ENCODE measurements around the gene GOLGB1. TPM values are rescaled to one million over a fixed set of nuclear protein-coding genes. Genes with fewer than 3 reads are reported as not detected.

The GOLGB1 gene
- total RNA-seq, 2 experiments from 2014 or later = 11.5 to 30.3 TPM

GRCh38 chr3:121648219-121648958 lies 101.2 kb downstream of the GOLGB1 start:
- H3K4me1 ChIP-seq (ENCODE audit: insufficient read depth, low read length, poor library complexity, severe bottlenecking) = no peaks in the 10 kb centered on the region
- TF ChIP-seq EZH2phosphoT487 (IDR thresholded peaks at IDR 0.05; ENCODE audit: borderline replicate concordance, low read depth, low read length) = no peak
- TF ChIP-seq, protein P1, sequence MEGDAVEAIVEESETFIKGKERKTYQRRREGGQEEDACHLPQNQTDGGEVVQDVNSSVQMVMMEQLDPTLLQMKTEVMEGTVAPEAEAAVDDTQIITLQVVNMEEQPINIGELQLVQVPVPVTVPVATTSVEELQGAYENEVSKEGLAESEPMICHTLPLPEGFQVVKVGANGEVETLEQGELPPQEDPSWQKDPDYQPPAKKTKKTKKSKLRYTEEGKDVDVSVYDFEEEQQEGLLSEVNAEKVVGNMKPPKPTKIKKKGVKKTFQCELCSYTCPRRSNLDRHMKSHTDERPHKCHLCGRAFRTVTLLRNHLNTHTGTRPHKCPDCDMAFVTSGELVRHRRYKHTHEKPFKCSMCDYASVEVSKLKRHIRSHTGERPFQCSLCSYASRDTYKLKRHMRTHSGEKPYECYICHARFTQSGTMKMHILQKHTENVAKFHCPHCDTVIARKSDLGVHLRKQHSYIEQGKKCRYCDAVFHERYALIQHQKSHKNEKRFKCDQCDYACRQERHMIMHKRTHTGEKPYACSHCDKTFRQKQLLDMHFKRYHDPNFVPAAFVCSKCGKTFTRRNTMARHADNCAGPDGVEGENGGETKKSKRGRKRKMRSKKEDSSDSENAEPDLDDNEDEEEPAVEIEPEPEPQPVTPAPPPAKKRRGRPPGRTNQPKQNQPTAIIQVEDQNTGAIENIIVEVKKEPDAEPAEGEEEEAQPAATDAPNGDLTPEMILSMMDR (conservative IDR thresholded peaks at IDR 0.05; ENCODE audit: low read length) = no peak
- no peak overlapping the region for H3K4me3 ChIP-seq (ENCODE audit: low read depth, low read length, poor library complexity, severe bottlenecking)
- no peak for DNase-seq (ENCODE audit: low spot score)
- H4K20me1 ChIP-seq (ENCODE audit: insufficient read depth, low read length) = no peaks in the 10 kb centered on the region
- no peaks in the 10 kb centered on the region; the same call in 1 of the 2 replicates for H3K79me2 ChIP-seq (ENCODE audit: insufficient read depth, low read depth, low read length)
- POLR2A ChIA-PET = interaction anchor here (2.7 kb wide), 1 partner anchor 12 kb away, joined by 12 read pairs; the partner anchor contains the start of gene HCLS1
- H3K27ac ChIP-seq (ENCODE audit: low read depth, low read length, poor library complexity, severe bottlenecking) = no peak overlapping the region
- no peaks in the 10 kb centered on the region for H3K9me2 ChIP-seq (ENCODE audit: insufficient read depth, low read length)
- peaks cover 73% of the 10 kb centered on the region for H3K36me3 ChIP-seq (ENCODE audit: insufficient read depth, low read length)
- CTCF ChIA-PET (ENCODE audit: unreplicated experiment) = no interaction called here
- peaks cover 7% of the 10 kb centered on the region; the same call in 1 of the 2 replicates for H3K9me3 ChIP-seq (ENCODE audit: low read length)
- no peak overlapping the region for H3K4me2 ChIP-seq (ENCODE audit: low read length)
- BruUV-seq (replicated peaks) = no TSS peak
- intact Hi-C loops (cut with micrococcal nuclease; ENCODE audit: unreplicated experiment) = no loop called here
- no peak overlapping the region for H2AFZ ChIP-seq (ENCODE audit: low read length)

- H3K27ac ChIP-seq (ENCODE audit: low read depth, low read length, poor library complexity, severe bottlenecking) = no peak overlapping the region
- intact Hi-C loops (cut with micrococcal nuclease; ENCODE audit: unreplicated experiment) = no loop called here
- no peaks in the 10 kb centered on the region for H3K9me2 ChIP-seq (ENCODE audit: insufficient read depth, low read length)
- POLR2A ChIA-PET = interaction anchor here (1.2 kb wide), 1 partner anchor 15 kb away, joined by 3 read pairs; the partner anchor contains the start of gene HCLS1
- no peaks in the 10 kb centered on the region for H3K79me2 ChIP-seq (ENCODE audit: insufficient read depth, low read depth, low read length)
- CTCF ChIA-PET (ENCODE audit: unreplicated experiment) = no interaction called here
- H4K20me1 ChIP-seq (ENCODE audit: insufficient read depth, low read length) = no peaks in the 10 kb centered on the region
- no TSS peak for BruUV-seq (replicated peaks)
- TF ChIP-seq EZH2phosphoT487 (IDR thresholded peaks at IDR 0.05; ENCODE audit: borderline replicate concordance, low read depth, low read length) = no peak
- TF ChIP-seq, protein P1 (conservative IDR thresholded peaks at IDR 0.05; ENCODE audit: low read length) = no peak
- H3K4me1 ChIP-seq (ENCODE audit: insufficient read depth, low read length, poor library complexity, severe bottlenecking) = no peaks in the 10 kb centered on the region
- no peak overlapping the region for H2AFZ ChIP-seq (ENCODE audit: low read length)
- H3K9me3 ChIP-seq (ENCODE audit: low read length) = peaks cover 1% of the 10 kb centered on the region; the same call in 1 of the 2 replicates
- no peak overlapping the region for H3K4me2 ChIP-seq (ENCODE audit: low read length)
- no peak for DNase-seq (ENCODE audit: low spot score)
- H3K36me3 ChIP-seq (ENCODE audit: insufficient read depth, low read length) = peaks cover 71% of the 10 kb centered on the region
- no peak overlapping the region for H3K4me3 ChIP-seq (ENCODE audit: low read depth, low read length, poor library complexity, severe bottlenecking)
Measured at GRCh38 chr3:121645054-121645453, 104.5 kb downstream of the GOLGB1 start.

Measured in OCI-LY7 (cell line).